Dedifferentiated amniotic fluid mesenchymal stem cell (primary cell): ENCODE measurements around the gene NOC3L.
"Not testable (repeated sequence)": the region's sequence is repeated elsewhere in the genome, so short reads cannot be mapped to it uniquely, and the experiment has no call there.

Source experiments
- DNase-seq: peaks from one replicate; pipeline ENCODE4 v3.0.0-alpha.2; 2016; ENCODE audit errors: extremely low spot score

The NOC3L gene

GRCh38 chr10:94361171-94361794, 1.5 kb downstream of the NOC3L start:
- no peak for DNase-seq

GRCh38 chr10:94358480-94358879, 4.3 kb downstream of the NOC3L start:
- DNase-seq: peak; percentile 90

- no peak for DNase-seq
Measured at GRCh38 chr10:94357193-94357592, 5.5 kb downstream of the NOC3L start.

DNA sequence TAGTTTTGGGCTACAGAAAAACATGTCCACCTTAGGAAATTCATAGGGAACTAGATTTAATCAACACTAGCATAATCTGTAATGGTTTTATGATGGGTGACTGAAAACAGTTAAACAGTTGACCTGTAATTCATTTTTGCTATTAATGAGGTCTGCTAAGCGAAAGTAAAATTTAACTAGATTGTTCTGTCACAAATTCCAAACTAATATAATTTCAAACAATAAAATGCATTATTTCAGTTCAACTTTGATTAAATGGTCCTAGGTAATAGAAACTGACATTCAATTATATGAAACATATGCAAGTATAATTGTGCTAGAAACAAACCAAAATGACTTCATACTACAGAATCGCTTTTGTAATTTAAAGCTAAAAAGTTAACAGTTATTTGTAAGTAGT, 6.9 kb downstream of the NOC3L start:
- no peak for DNase-seq

DNA sequence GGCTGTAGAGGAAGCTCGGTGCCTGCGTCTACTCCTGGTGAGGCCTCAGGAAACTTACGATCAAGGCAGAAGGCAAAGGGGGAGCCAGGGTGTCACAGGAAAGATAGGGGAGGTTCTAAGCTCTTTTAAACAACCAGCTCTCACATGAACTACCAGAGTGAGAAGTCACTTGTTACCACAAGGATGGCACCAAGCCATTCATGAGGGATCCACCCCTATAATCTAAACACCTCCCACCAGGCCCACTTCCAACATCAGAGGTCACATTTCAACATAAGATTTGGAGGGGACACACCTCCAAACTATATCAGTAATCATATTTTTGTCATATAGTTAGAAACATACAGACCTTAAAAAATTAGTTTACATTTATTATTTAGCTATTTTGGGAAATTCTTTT, 9.4 kb downstream of the NOC3L start:
- DNase-seq: no peak

DNA sequence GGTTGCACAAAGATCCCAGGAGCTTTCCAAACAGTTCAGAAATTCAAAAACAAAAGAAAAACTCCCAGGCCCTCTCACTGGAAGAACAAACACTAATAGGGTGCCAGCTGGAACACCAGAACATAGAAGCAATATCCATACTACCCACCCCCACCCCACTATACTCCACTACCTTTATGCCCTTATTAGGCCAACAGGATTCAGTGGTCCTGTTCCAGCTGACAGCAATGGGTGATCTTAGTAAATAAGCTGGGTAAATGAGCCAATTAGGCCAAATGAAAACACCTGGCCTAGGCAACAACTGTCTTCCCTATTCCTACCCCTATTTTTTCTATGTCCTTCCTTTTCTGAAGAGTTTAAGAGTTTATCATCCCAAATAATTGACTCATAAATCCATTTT, 11.7 kb downstream of the NOC3L start:
- no peak for DNase-seq

- not testable (repeated sequence) for DNase-seq
Measured at GRCh38 chr10:94350500-94350899, 12.2 kb downstream of the NOC3L start.

GRCh38 chr10:94349327-94349726, 13.4 kb downstream of the NOC3L start:
- DNase-seq: no peak

DNA sequence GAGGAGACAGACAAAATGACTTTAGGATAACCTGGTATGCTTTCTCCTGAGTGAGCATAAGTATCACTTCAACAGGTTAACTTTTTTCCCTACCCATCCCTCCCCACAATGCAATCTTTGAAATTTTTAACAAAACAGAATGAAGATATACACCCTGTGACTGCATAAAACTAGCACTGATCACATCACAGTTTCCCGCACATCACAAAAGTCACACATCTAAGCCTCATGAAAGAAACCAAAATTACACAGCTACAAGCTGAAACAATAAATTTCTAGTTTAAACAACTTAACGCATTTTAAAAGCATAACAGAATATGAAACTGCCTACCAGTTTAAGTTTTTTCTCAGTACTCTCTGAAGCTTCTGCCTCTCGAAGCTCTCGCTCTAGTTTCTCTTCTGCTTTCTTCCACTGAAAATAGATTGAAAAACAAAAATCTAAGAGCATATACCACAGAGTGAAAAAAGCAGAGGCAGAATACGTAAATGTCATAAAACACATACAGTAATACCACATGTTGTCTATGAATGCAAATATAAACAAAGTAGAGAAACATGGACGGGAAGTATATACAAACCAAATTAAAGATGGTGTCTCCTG, 18.1 kb downstream of the NOC3L start:
- DNase-seq: no peak

GRCh38 chr10:94343151-94343550, 19.6 kb downstream of the NOC3L start:
- no peak for DNase-seq

GRCh38 chr10:94334857-94335256, 27.9 kb downstream of the NOC3L start:
- no peak for DNase-seq

- no peak for DNase-seq
Measured at GRCh38 chr10:94333051-94333450, 29.7 kb downstream of the NOC3L start.

DNA sequence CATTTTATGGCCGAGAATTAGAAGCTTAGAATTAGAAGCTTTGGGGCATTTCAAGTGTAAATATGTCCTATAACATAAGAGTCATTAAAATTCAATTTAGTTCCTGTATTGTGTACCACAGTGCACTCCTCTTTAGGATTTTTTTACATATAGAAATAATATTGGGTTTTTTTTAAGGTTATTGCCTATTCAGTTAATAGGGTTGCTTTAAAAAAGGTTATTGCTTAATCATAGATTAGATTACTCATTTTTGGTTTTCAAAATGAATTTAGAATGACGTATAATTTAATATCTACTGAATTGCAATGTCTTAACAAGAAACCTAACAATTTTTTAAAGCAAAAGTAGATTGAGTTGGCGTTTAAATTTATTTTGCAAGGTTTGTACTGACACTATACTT, 34.1 kb downstream of the NOC3L start:
- no peak for DNase-seq

GRCh38 chr10:94327649-94328048, 35.1 kb downstream of the NOC3L start:
- DNase-seq: no peak

- DNase-seq: no peak
Measured at GRCh38 chr10:94324609-94325233, 38.0 kb downstream of the NOC3L start.

GRCh38 chr10:94320285-94320914, 42.3 kb downstream of the NOC3L start:
- DNase-seq: peak; percentile 66

GRCh38 chr10:94316560-94316959, 46.2 kb downstream of the NOC3L start:
- no peak for DNase-seq

GRCh38 chr10:94315975-94316464, 46.7 kb downstream of the NOC3L start:
- DNase-seq: peak; percentile 80

- no peak for DNase-seq
Measured at GRCh38 chr10:94315024-94315451, 47.7 kb downstream of the NOC3L start.

DNA sequence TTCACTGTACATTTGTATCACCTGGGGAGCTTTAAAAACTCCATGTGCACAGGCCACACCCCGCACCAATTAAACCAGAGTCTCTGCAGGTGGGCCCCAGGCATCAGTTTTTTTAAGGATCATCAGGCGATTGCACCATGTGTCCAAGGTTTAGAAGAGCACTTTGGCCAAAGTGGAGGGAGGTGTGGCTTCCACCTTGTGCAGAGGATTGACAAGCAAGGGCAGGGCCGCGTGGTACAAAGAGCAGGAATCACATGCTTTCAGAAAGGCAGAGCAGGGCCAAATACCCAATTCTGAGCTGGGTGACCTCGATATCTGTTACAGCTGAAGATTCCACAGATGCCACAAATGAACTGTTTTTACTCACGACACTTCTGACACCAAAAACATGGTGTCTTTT, 52.4 kb downstream of the NOC3L start:
- DNase-seq: no peak

DNA sequence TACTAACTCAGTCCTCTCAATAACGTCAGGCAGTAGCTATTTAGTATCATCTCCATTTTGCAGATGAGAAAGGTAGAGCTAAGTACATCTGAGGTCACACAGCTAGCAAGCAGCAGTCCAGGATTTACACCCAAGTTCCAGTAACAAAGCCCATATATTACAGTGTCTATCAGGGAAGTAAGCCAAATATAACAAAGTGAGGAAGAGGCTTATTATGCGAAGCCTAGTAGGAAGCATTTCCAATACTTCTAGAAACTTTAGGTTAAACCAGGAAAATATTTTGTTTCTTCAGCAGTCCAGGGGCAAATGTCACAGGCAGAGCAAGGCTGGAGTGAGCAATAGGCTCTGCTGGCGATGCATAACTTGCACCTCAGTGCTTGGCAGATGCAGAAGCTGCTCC, 53.9 kb downstream of the NOC3L start:
- DNase-seq: no peak

GRCh38 chr10:94307046-94307615, 55.6 kb downstream of the NOC3L start:
- DNase-seq: no peak
